ENCODE results near the gene SLC35F3. TPM values are rescaled to one million over a fixed set of nuclear protein-coding genes. Genes with fewer than 3 reads are reported as not detected.

Gene SLC35F3
- total and polyA plus RNA-seq, 9 of the 15 experiments (the other 6 are each of a cell fraction or from before 2014, with no cell fraction given) = 0.04 to 0.07 (median 0.04) TPM; not detected in 6

GRCh38 chr1:233972951-233973635 lies 68.6 kb downstream of the SLC35F3 start (continued):
- TF ChIP-seq HDAC8 (tag; IDR thresholded peaks at IDR 0.05) (peak; percentile 89), MEIS2 (IDR thresholded peaks at IDR 0.05; ENCODE audit: partially characterized antibody) (peak; percentile 95), IRF1 (CRISPR knock-in tag; IDR thresholded peaks at IDR 0.05; ENCODE audit: borderline replicate concordance) (no peak), ZNF184 (CRISPR knock-in tag; IDR thresholded peaks at IDR 0.05) (no peak), TCF7 (IDR thresholded peaks at IDR 0.05; ENCODE audit: borderline replicate concordance) (no peak), TCF3 (CRISPR knock-in tag; IDR thresholded peaks at IDR 0.05) (peak; percentile 61; the same call in 1 of the 2 replicates), ETV6 (IDR thresholded peaks at IDR 0.05; ENCODE audit: borderline replicate concordance in 1 of 2, low read depth in 2 of 2, low read length in 1 of 2) (no peak), ETV6 (CRISPR knock-in tag; IDR thresholded peaks at IDR 0.05; ENCODE audit: borderline replicate concordance) (no peak), KHSRP (IDR thresholded peaks at IDR 0.05) (no peak), ZNF3 (CRISPR knock-in tag; IDR thresholded peaks at IDR 0.05) (no peak), POLR2AphosphoS2 (IDR thresholded peaks at IDR 0.05; ENCODE audit: low read length) (no peak), CBX3 (IDR thresholded peaks at IDR 0.05; ENCODE audit: borderline replicate concordance in 1 of 2, low read length in 2 of 2) (peak in 1 of 2 experiments; percentile 93; a peak in 2 of 3 replicates), TRIM28 (IDR thresholded peaks at IDR 0.05) (no peak), ZNF609 (CRISPR knock-in tag; IDR thresholded peaks at IDR 0.05; ENCODE audit: borderline replicate concordance) (no peak), GTF2F1 (IDR thresholded peaks at IDR 0.05; ENCODE audit: low read depth, low read length) (no peak), FOXJ2 (tag; IDR thresholded peaks at IDR 0.05) (no peak; the same call in 1 of the 2 replicates), DDX20 (tag; IDR thresholded peaks at IDR 0.05; ENCODE audit: low read depth) (no peak; the same call in 1 of the 2 replicates), MCM3 (IDR thresholded peaks at IDR 0.05) (no peak), ZNF384 (IDR thresholded peaks at IDR 0.05; ENCODE audit: low read depth, low read length) (no peak), ZNF140 (CRISPR knock-in tag; IDR thresholded peaks at IDR 0.05) (no peak), MLX (CRISPR knock-in tag; conservative IDR thresholded peaks at IDR 0.05) (no peak), GABPA (tag; conservative IDR thresholded peaks at IDR 0.05; ENCODE audit: low read depth) (no peak), CBFA2T3 (IDR thresholded peaks at IDR 0.05) (peak; percentile 77), HDAC3 (IDR thresholded peaks at IDR 0.05; ENCODE audit: borderline replicate concordance, partially characterized antibody) (peak; percentile 45), CBFB (CRISPR knock-in tag; IDR thresholded peaks at IDR 0.05) (peak; percentile 80)

Measured in K562 (cell line).